Measurements from ENCODE around the gene SHD. TPM values are rescaled to one million over a fixed set of nuclear protein-coding genes. Genes with fewer than 3 reads are reported as not detected.
A peak's percentile ranks its signal among the peaks of the same experiment; 100 is the strongest.

SHD gene
- total and polyA plus RNA-seq, 9 of the 15 experiments (the other 6 are each of a cell fraction or from before 2014, with no cell fraction given), result 0.05 to 0.62 (median 0.15) TPM; not detected in 5

DNA sequence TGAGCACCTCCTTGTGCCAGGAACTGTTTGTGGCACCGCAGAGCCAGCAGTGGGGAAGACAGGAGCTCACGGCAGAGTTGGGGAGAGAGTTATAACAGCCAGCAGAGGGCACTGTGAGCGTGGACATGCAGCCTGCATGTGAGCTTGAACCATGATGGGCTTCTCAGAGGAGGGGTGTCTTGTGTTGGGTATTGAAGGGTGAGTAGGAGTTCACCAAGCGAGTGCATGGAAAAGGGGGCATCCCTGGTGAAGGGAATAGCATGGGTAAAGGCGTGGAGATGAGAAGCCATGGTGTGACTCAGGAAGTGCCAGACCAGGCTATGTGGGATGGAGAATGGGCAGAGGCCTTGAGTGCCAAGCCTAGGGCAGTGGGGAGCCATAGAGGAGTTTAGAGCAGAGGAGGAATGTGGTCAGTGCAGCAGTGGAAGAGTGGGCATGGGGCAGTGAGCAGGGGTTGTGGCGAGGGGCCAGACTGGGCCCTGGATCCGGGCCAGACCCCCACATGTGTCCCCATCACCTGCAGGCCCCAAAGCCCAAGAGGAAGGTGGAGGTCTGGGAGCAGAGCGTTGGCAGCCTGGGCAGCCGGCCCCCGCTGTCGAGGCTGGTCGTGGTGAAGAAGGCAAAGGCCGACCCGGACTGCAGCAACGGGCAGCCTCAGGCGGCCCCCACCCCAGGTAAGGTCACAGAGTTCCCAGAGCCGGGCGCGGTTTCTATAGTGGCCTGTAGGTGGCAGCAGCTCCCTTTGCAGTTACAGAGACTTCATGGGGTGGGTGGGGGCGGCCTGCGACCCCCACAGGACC lies 11.8 kb upstream of the SHD start:
- Histone ChIP-seq H3K79me2 (ENCODE audit: control insufficient read depth, insufficient read depth, low read length) (no peaks in the 10 kb centered on the region), H3K27ac (ENCODE audit: extremely low read depth, low read depth, low read length) (no peak overlapping the region), H3K4me1 (replicated peaks in 1 of 2; ENCODE audit: control insufficient read depth in 2 of 2, insufficient read depth in 2 of 2, low read length in 2 of 2) (peaks cover 0 to 13% of the 10 kb centered on the region in 2 experiments; a peak in 2 of 5 replicates), H3K4me2 (ENCODE audit: insufficient read depth, low read length) (no peak overlapping the region), H3K9ac (ENCODE audit: insufficient read depth in 1 of 2, low read depth in 2 of 2, low read length in 2 of 2) (no peak overlapping the region), H4K20me1 (replicated peaks; ENCODE audit: control insufficient read depth, insufficient read depth, low read length) (no peaks in the 10 kb centered on the region; the same call in 1 of the 2 replicates), H2AFZ (ENCODE audit: low read depth, low read length) (no peak overlapping the region), H3K4me3 (no peak overlapping the region), H3K9me1 (ENCODE audit: control insufficient read depth, insufficient read depth, low read length) (peaks cover 3% of the 10 kb centered on the region), H3K27me3 (ENCODE audit: control insufficient read depth in 2 of 2, insufficient read depth in 2 of 2, low read length in 2 of 2) (no peaks in the 10 kb centered on the region), H3K36me3 (ENCODE audit: control insufficient read depth, insufficient read depth, low read length) (peaks cover 32% of the 10 kb centered on the region; the same call in 2 of the 3 replicates), H3K9me3 (replicated peaks; ENCODE audit: control insufficient read depth, insufficient read depth, low read depth, low read length) (no peaks in the 10 kb centered on the region)
- intact Hi-C loops (cut with micrococcal nuclease), result loop anchor here (1.0 to 2.0 kb wide), 3 partner anchors 86 to 258 kb away; partner anchors contain the start of gene SH3GL1
- ATAC-seq, result peak; percentile 98
- CTCF ChIA-PET (ENCODE audit: low intra/inter-chr PET ratio), result interaction anchor here (0.6 to 3.8 kb wide), 9 partner anchors 76 to 291 kb away, joined by 3 to 49 read pairs (median 5); partner anchors contain the start of genes MPND and SH3GL1
- WGBS (ENCODE audit: insufficient coverage, low coverage, missing lambda C conversion rate), result 20% methylated on average over 20 of the region's 21 CpGs
- DNase-seq (ENCODE audit: extremely low read depth in 1 of 4, low spot score in 3 of 4), result peak; percentile 80 to 88 (median 83)
- BruUV-seq (replicated peaks), result no TSS peak
- POLR2A ChIA-PET, result interaction anchor here (0.6 to 1.3 kb wide), 14 partner anchors 11 to 282 kb away, joined by 3 to 8 read pairs (median 4); partner anchors contain the start of genes CHAF1A, MPND and YJU2
- peak; percentile 87 for FAIRE-seq
- in situ Hi-C loops (cut with MboI), result no loop called here
- TF ChIP-seq HDAC8 (tag; IDR thresholded peaks at IDR 0.05) (no peak), ARID2 (IDR thresholded peaks at IDR 0.05) (peak; percentile 82), ZFP36 (IDR thresholded peaks at IDR 0.05; ENCODE audit: low read depth, low read length, partially characterized antibody) (peak; percentile 98), NR2C1 (IDR thresholded peaks at IDR 0.05) (peak; percentile 32; the same call in 1 of the 2 replicates), NR2C1 (tag; IDR thresholded peaks at IDR 0.05) (no peak), SNIP1 (IDR thresholded peaks at IDR 0.05; ENCODE audit: low read depth) (no peak), KAT8 (IDR thresholded peaks at IDR 0.05; ENCODE audit: low read depth) (no peak), KLF10 (CRISPR knock-in tag; IDR thresholded peaks at IDR 0.05) (no peak), RUNX1 (IDR thresholded peaks at IDR 0.05; ENCODE audit: low read depth) (no peak), HDAC1 (IDR thresholded peaks at IDR 0.05) (peak in 1 of 2 experiments; percentile 38; a peak in 1 of 4 replicates), TCF7 (IDR thresholded peaks at IDR 0.05; ENCODE audit: borderline replicate concordance) (no peak), KDM4B (IDR thresholded peaks at IDR 0.05; ENCODE audit: borderline replicate concordance in 2 of 2, low read depth in 1 of 2) (no peak), ARNT (IDR thresholded peaks at IDR 0.05) (peak in 1 of 2 experiments; percentile 54; a peak in 1 of 4 replicates), KDM1A (IDR thresholded peaks at IDR 0.05) (0 out of 4 replicates have a peak, but pooled peaks have one; percentile 9 to 64), POLR2G (IDR thresholded peaks at IDR 0.05; ENCODE audit: low read depth, low read length) (peak; percentile 44), TRIM28 (IDR thresholded peaks at IDR 0.05) (no peak), CREM (IDR thresholded peaks at IDR 0.05; ENCODE audit: low read depth) (0 out of 2 replicates have a peak, but pooled peaks have one; percentile 14), NFIC (IDR thresholded peaks at IDR 0.05) (peak; percentile 79)
- TF ChIP-seq, protein P1, sequence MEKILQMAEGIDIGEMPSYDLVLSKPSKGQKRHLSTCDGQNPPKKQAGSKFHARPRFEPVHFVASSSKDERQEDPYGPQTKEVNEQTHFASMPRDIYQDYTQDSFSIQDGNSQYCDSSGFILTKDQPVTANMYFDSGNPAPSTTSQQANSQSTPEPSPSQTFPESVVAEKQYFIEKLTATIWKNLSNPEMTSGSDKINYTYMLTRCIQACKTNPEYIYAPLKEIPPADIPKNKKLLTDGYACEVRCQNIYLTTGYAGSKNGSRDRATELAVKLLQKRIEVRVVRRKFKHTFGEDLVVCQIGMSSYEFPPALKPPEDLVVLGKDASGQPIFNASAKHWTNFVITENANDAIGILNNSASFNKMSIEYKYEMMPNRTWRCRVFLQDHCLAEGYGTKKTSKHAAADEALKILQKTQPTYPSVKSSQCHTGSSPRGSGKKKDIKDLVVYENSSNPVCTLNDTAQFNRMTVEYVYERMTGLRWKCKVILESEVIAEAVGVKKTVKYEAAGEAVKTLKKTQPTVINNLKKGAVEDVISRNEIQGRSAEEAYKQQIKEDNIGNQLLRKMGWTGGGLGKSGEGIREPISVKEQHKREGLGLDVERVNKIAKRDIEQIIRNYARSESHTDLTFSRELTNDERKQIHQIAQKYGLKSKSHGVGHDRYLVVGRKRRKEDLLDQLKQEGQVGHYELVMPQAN (IDR thresholded peaks at IDR 0.05; ENCODE audit: borderline replicate concordance), result peak; percentile 60
- TF ChIP-seq, protein P2, sequence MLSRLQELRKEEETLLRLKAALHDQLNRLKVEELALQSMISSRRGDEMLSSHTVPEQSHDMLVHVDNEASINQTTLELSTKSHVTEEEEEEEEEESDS (CRISPR knock-in tag; IDR thresholded peaks at IDR 0.05), result no peak
- TF ChIP-seq, protein P3, sequence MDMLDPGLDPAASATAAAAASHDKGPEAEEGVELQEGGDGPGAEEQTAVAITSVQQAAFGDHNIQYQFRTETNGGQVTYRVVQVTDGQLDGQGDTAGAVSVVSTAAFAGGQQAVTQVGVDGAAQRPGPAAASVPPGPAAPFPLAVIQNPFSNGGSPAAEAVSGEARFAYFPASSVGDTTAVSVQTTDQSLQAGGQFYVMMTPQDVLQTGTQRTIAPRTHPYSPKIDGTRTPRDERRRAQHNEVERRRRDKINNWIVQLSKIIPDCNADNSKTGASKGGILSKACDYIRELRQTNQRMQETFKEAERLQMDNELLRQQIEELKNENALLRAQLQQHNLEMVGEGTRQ (CRISPR knock-in tag; IDR thresholded peaks at IDR 0.05), result no peak
